ENCODE data around the gene SNAPC1.
A peak's percentile ranks its signal among the peaks of the same experiment; 100 is the strongest.

Gene SNAPC1

DNA sequence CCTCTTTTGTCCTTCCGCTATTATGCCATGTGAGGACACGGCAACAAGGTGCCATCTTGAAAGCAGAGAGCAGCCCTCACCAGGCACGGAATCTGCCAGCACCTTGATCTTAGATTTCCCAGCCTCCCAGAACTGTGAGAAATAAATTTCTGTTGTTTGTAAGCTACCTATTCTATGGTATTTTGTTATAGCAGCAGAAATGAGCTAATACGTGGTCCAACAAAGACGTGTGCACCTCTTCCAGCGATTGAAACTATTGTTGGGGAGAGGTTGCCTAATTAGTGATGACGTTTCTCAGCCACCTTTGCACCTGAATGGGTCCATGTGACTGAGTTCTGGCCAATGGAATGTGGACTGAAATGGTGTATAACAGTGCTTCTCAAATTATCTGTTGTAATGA lies 2.3 kb upstream of the SNAPC1 start:
- Mint-ChIP-seq H3K4me1 (ENCODE audit: low read depth) (peaks cover 27% of the 10 kb centered on the region), H3K27me3 (peaks cover 5% of the 10 kb centered on the region), H3K36me3 (ENCODE audit: low read depth) (peaks cover 4% of the 10 kb centered on the region), H3K27ac (no peak overlapping the region), H3K4me3 (no peak overlapping the region), H3K9me3 (no peaks in the 10 kb centered on the region)

DNA sequence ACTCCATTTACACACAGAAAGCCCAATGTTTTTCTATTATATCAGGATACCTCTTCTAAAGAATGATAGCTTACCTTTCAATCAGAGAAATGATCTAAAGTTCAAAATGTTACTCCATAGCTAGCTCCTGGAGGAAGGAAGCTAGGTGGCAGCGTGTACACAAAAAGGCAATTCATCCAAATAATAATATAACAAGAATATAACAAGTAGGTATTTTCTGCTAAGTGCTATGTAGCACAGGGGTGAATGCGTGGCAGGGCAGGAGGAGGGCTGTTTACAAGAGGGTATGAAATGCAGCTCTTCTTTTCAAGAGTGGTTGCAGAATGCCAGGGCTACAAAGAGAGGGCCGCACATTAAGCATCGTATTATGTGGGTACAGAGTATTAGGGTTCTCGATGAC lies 663 bp upstream of the SNAPC1 start:
- Mint-ChIP-seq H3K4me3 (peak overlapping the region; percentile 96), H3K9me3 (no peaks in the 10 kb centered on the region), H3K36me3 (ENCODE audit: low read depth) (peaks cover 19% of the 10 kb centered on the region), H3K27me3 (peaks cover 5% of the 10 kb centered on the region), H3K4me1 (ENCODE audit: low read depth) (peaks cover 44% of the 10 kb centered on the region), H3K27ac (peak overlapping the region; percentile 95)

DNA sequence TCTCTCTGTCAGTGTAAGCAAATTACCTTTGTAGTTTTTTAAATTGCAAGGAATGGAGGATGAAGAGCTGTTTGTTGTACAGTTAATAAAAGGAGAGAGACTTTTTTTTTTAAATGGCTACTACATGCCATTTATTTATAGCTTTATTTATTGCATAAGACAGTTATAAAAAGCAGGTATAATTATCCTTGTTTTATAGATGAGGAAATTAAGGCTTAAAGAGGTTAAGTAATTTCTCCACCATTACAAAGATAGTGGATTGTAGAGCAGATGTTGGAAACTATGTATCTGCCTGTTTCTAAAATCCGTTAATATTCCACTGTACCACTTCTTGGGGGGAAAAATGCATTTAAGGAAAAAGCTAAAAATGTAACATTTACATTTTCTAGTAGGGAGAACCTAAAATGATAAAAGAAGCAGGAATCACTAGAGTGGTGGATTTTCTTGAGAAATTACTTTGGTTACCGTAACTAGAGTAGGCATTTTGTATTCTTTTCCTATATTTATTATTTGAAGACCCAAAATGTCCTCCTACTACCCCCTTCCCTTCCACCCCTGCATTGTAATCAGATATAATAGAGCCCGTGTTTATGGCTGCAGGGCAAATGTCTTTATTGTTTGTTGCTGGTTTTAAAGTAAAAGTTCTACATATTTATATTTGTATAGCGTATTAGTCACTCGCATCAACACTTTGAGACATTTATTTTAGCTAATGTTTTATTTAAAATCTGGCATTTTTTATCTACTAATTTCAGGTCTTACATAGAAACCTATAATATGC lies 2.3 kb downstream of the SNAPC1 start:
- Mint-ChIP-seq H3K4me3 (peak overlapping the region; percentile 96), H3K27ac (no peak overlapping the region), H3K27me3 (no peaks in the 10 kb centered on the region), H3K9me3 (no peaks in the 10 kb centered on the region), H3K4me1 (ENCODE audit: low read depth) (peaks cover 45% of the 10 kb centered on the region), H3K36me3 (ENCODE audit: low read depth) (peaks cover 40% of the 10 kb centered on the region)

DNA sequence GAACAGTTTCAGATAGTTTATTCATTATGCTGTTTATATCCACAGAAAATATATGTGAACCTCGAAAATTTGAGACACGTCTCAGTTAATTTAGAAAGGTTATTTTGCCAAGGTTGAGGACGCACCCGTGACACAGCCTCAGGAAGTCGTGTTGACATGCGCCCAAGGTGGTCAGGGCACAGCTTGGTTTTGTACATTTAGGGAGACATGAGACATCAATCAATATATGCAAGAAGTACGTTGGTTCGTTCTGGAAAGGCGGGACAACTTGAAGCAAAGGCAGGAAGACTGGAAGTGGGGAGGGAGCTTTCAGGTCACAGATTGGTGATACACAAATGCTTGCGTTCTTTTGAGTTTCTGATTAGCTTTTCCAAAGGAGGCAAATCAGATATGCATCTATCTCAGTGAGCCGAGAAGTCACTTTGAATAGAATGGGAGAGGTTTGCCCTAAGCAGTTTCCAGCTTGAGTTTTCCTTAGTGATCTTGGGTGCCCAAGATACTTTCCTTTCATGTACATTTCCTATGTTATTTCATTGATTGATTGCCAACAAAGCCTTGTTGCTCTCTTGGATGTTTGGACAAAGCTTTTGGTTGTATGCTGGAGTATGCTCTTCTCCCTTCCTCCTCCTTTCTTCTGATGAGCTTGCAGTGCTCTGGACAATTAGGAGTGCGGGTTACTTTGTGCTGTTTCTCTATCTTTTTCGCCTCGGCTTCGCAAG lies 3.2 kb downstream of the SNAPC1 start:
- Mint-ChIP-seq H3K9me3 (no peaks in the 10 kb centered on the region), H3K4me1 (ENCODE audit: low read depth) (peaks cover 45% of the 10 kb centered on the region), H3K4me3 (peak overlapping the region; percentile 24), H3K36me3 (ENCODE audit: low read depth) (peaks cover 48% of the 10 kb centered on the region), H3K27me3 (no peaks in the 10 kb centered on the region), H3K27ac (no peak overlapping the region)

DNA sequence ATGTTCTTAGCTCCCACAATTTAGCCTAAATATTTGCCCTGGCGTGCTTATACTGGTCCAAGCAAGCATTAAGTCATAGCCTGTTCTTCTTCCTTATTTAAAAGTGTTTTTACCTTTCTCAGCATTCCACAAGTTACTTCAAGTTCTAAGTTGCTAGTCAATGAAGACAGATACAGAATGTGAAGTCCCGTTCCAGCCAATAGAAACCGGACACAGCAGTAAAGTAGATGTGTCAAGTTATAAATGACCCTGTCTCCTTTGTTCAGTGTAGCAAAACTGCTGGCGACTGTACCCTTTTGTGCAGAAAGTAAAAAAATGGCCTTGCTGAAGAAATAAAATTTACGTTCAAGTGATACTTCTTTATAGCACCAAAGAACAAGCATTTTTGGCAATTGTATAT lies 3.9 kb downstream of the SNAPC1 start:
- no peak overlapping the region for H3K4me3 Mint-ChIP-seq
- H3K9me3 Mint-ChIP-seq = no peaks in the 10 kb centered on the region
- H3K36me3 Mint-ChIP-seq (ENCODE audit: low read depth) = peaks cover 51% of the 10 kb centered on the region
- H3K27ac Mint-ChIP-seq = peak overlapping the region; percentile 32
- no peaks in the 10 kb centered on the region for H3K27me3 Mint-ChIP-seq
- peaks cover 45% of the 10 kb centered on the region for H3K4me1 Mint-ChIP-seq (ENCODE audit: low read depth)

DNA sequence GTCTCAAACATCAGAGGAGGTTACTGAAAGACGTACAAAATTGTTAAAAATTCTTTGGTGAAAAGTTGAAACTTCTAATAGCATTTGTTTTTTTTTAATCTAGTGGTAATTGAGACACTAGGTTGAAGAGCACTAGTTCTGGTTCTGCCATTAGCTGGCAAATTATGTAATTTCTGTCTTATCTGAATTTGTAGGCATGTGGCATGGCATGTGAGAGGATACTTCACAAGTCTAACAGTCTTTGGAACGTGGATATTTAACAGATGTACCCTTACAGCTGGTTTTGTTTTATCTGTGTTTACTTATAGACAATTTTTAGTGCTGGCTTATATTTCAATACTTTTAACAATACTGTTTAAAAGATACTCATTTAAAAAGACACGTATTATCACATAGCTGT lies 6.0 kb downstream of the SNAPC1 start:
- H3K4me1 Mint-ChIP-seq (ENCODE audit: low read depth) = peaks cover 35% of the 10 kb centered on the region
- no peak overlapping the region for H3K27ac Mint-ChIP-seq
- H3K9me3 Mint-ChIP-seq = no peaks in the 10 kb centered on the region
- no peak overlapping the region for H3K4me3 Mint-ChIP-seq
- no peaks in the 10 kb centered on the region for H3K27me3 Mint-ChIP-seq
- peaks cover 70% of the 10 kb centered on the region for H3K36me3 Mint-ChIP-seq (ENCODE audit: low read depth)

DNA sequence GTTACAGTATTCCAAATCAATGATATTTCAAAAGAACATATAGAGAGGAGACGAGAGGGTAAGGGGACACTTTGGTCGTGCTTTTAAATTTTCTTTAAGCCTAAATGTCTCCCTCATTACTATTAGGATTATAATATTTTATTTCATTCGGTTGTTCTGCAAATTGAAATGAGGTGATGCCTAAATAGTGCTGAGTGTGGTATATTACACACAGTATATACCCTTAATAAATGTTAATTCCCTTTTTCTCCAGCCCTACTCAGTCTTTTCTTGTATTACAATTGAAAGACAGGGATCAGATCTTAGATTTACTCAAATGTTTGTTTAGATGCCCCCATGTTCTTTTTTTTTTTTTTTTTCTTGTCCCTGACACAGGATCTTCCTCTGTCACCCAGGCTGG lies 7.7 kb downstream of the SNAPC1 start:
- H3K4me3 Mint-ChIP-seq = no peak overlapping the region
- H3K4me1 Mint-ChIP-seq (ENCODE audit: low read depth) = peaks cover 18% of the 10 kb centered on the region
- peaks cover 77% of the 10 kb centered on the region for H3K36me3 Mint-ChIP-seq (ENCODE audit: low read depth)
- H3K27me3 Mint-ChIP-seq = no peaks in the 10 kb centered on the region
- H3K27ac Mint-ChIP-seq = no peak overlapping the region
- no peaks in the 10 kb centered on the region for H3K9me3 Mint-ChIP-seq

DNA sequence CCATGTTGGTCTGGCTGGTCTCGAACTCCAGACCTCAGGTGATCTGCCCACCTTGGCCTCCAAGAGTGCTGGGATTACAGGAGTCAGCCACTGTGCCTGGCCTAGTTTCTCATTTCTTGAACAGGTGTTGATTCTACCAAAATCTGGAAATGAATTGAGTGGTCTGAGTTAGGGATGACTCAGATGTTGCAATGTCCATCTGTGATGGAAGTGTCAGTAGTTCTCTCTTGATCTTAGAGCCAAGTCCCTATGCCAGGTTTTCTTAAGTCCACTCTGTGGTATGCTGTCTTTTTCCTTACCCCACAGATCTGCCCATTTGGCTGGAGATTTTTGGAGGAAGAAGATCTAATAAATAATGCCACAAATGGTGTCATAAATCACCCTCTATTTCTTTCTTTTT lies 12.6 kb downstream of the SNAPC1 start:
- Mint-ChIP-seq H3K4me1 (ENCODE audit: low read depth) (peaks cover 11% of the 10 kb centered on the region), H3K27me3 (no peaks in the 10 kb centered on the region), H3K27ac (no peak overlapping the region), H3K36me3 (ENCODE audit: low read depth) (peaks cover 83% of the 10 kb centered on the region), H3K9me3 (no peaks in the 10 kb centered on the region), H3K4me3 (no peak overlapping the region)

DNA sequence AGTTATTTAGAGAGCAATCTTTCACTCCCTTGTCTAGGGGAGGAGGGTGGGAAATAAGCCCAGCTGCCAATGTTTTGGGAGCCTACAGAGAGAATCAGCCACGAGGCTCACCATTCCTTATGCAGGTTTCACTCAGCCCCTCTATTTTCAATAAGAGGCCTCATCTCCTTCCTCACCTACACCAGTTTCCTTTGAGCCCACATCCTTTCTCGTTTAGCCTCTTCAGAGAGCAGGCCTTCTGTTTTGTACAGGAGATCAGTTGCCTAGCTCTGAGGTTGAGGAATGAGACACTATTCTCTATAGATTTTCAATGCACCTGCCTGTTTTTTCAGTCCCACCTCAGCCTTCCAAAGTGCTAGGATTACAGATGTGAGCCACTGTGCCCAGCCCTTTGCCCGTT lies 17.9 kb downstream of the SNAPC1 start:
- peak overlapping the region; percentile 35 for H3K4me3 Mint-ChIP-seq
- peak overlapping the region; percentile 86 for H3K27ac Mint-ChIP-seq
- H3K27me3 Mint-ChIP-seq = no peaks in the 10 kb centered on the region
- peaks cover 21% of the 10 kb centered on the region for H3K4me1 Mint-ChIP-seq (ENCODE audit: low read depth)
- H3K9me3 Mint-ChIP-seq = no peaks in the 10 kb centered on the region
- H3K36me3 Mint-ChIP-seq (ENCODE audit: low read depth) = peaks cover 78% of the 10 kb centered on the region

DNA sequence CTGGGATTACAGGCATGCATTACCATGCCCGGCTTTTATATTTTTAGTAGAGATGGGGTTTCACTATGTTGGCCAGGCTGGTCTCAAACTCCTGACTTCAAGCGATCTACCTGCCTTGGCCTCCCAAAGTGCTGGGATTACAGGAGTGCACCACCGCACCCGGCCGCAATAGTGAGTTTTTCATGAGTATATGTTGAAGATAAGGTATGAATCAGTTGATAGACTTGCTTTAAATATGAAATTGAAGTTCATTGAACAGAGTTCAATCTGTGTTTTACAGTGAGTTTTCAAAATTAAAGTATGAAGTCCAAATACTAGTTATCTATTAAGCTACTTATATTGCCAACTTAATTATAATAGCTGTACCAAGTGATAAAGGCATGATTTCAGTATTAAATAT lies 35.1 kb downstream of the SNAPC1 start:
- Mint-ChIP-seq H3K27me3 (no peaks in the 10 kb centered on the region), H3K4me3 (no peak overlapping the region), H3K27ac (no peak overlapping the region), H3K36me3 (ENCODE audit: low read depth) (peaks cover 20% of the 10 kb centered on the region), H3K9me3 (no peaks in the 10 kb centered on the region), H3K4me1 (ENCODE audit: low read depth) (no peaks in the 10 kb centered on the region)

DNA sequence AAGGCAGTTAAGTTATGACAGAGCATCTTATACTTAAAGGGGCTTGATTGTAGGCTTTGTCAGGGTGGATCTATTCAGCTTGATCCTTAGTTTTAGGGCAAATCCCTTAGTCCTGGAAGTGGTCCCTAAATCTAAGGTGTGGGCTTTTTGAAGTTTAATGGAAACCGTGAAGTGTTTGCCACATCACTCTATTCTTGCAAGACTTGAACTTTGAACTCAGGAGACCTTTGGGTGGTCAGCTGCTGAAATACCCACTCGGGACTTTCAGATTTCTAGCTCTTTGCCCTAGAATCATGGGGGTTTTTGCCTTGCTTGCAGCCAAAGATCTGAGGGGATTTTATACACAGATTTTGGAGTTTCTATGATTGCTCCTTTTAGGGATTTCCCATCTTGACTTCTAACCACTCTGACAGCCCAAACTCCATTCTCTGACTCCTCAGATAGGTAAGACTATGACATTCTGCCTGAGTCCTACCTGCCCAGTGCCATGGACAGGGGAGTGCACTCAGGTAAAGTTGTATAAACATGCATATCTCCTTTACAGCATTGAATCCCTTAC lies 39.9 kb downstream of the SNAPC1 start:
- Mint-ChIP-seq H3K4me1 (ENCODE audit: low read depth) (no peaks in the 10 kb centered on the region), H3K36me3 (ENCODE audit: low read depth) (no peaks in the 10 kb centered on the region), H3K27ac (no peak overlapping the region), H3K27me3 (no peaks in the 10 kb centered on the region), H3K9me3 (no peaks in the 10 kb centered on the region), H3K4me3 (no peak overlapping the region)

DNA sequence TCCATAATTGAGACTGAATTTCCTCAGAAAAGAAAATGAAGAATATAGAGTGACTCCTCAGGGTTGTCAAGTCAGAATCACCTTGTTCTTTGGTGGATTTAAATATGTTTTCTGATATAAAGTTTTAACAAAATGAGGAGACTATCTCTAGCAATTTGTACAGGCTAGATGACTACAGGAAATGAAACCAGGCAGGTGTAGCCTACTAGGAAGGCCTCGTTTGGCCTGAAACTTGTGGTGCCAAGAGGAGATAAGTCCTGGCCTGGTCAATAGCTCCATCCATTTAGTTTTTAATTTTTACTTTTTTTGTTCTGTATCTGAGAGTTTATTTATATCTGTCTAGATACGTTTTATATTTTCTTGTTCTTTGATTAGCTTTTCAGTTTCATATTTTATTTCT lies 41.5 kb downstream of the SNAPC1 start:
- Mint-ChIP-seq H3K27ac (no peak overlapping the region), H3K4me3 (no peak overlapping the region), H3K36me3 (ENCODE audit: low read depth) (no peaks in the 10 kb centered on the region), H3K4me1 (ENCODE audit: low read depth) (no peaks in the 10 kb centered on the region), H3K9me3 (no peaks in the 10 kb centered on the region), H3K27me3 (no peaks in the 10 kb centered on the region)

DNA sequence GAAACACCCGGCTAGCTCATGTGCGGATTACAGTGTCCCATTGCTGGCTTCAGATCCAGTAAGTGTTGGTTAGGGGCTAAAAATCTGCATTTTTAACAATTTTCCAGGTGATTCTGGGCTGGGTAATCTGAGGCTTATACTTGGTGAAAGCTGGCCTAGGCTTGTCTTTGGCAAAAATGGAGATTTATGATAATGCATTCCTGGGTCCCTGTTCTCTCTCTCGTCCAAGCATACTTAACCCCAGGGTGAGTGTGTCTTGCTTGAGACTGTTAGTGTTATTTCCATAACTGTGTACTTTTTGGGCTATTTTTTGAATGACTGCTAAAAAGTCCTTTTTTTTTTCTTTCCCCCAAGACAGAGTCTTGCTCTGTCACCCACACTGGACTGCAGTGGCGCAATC lies 43.2 kb downstream of the SNAPC1 start:
- H3K27me3 Mint-ChIP-seq = peaks cover 4% of the 10 kb centered on the region
- no peaks in the 10 kb centered on the region for H3K36me3 Mint-ChIP-seq (ENCODE audit: low read depth)
- no peak overlapping the region for H3K4me3 Mint-ChIP-seq
- no peaks in the 10 kb centered on the region for H3K4me1 Mint-ChIP-seq (ENCODE audit: low read depth)
- no peak overlapping the region for H3K27ac Mint-ChIP-seq
- no peaks in the 10 kb centered on the region for H3K9me3 Mint-ChIP-seq

DNA sequence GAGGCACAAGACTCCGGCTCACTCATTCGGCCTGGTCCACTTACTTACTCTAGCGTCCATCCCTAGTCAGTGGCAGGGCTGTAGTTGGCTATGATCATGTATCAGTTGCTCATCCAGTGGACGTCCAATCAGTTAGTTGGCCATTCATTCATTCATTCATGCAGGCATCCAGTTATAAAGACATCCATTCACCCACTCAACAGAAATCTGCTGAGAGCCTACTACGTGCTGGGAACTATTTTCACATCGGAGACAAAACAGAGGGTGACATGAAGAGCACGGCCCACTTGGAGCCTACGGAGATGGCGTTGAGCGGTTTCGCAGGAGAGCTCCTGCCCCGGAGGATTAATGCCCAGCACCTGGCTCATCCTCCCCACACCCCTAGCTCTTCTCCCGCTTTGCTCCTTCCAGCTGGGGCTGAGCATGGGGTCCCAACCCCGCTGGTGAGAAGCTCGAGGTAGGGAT lies 49.7 kb downstream of the SNAPC1 start:
- Mint-ChIP-seq H3K27me3 (peaks cover 55% of the 10 kb centered on the region), H3K27ac (no peak overlapping the region), H3K9me3 (no peaks in the 10 kb centered on the region)

DNA sequence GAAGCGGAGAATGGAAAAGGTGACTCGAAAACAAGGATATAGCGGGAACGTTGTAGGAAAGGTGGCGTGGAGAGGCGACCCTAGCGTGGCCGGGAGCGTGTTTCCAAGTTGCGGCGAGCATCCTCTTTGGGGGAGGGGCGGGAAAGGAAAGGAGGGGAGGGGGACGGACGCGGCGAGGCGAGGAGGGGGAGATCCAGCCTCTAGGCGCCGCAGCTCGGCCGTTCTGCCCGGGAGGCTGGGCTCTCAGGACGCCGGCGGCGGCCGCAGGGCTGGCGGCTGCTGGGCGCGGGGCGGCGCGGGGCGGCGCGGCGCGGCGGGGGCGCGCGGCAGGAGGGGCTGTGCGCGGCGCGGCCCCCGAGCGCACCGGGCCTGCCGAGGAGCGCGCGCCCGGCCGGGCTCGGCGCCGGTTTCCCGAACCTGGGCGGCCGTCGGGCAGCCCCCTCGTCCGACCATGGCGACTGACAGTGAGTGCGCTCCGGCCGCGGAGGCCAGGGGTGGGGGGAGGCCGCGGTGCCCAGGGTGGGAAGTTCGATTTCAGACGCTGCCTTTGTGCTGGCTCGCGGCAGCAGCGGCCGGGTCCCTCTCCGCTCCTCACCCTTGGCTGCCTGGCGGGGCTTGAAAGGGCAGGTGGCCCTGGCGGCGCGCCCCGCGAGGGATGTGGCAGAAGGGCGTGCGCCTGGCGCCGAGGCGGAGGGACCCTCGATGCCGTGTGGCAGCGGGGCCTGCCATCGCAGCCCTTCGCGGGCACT lies 50.3 kb downstream of the SNAPC1 start, which contains the start of gene SYT16:
Gene SYT16 (plus strand): TSS at position 357 of the 749 bp plus-strand sequence.
- Mint-ChIP-seq H3K4me1 (ENCODE audit: low read depth) (peaks cover 11% of the 10 kb centered on the region), H3K9me3 (no peaks in the 10 kb centered on the region), H3K36me3 (ENCODE audit: low read depth) (no peaks in the 10 kb centered on the region), H3K27me3 (peaks cover 58% of the 10 kb centered on the region), H3K27ac (no peak within 1 kb of the TSS), H3K4me3 (peak within 1 kb of the TSS; percentile 75)

More for the DNA sequence above, 49.7 kb downstream of the SNAPC1 start:
- Mint-ChIP-seq H3K4me1 (ENCODE audit: low read depth) (peaks cover 11% of the 10 kb centered on the region), H3K4me3 (peak overlapping the region; percentile 75), H3K36me3 (ENCODE audit: low read depth) (no peaks in the 10 kb centered on the region)
